ENCODE results near the gene EIF4ENIF1. TPM values are rescaled to one million over a fixed set of nuclear protein-coding genes. Genes with fewer than 3 reads are reported as not detected.

The EIF4ENIF1 gene
- total RNA-seq, 1 donor from 2014 or later = 48.1 TPM

DNA sequence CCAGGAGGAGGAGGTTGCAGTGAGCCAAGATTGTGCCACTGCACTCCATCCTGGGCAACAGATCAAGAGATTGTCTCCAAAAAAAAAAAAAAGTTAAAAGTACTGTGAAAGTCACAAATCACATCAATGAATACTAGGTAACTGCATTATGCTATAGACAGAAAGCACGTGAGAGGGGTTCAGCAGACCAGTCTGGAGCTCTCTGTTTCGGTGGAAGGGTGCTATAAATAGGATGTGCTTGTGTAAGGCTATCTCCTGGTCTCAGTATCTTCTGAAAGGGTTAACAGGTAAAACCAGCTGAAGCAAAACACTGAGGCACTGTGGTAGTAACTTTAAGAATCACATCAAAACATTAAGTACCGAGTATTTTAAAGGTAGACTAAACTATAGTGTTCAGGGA lies 43.4 kb downstream of the EIF4ENIF1 start:
- Mint-ChIP-seq H3K36me3 (ENCODE audit: low read depth) (peaks cover 19% of the 10 kb centered on the region), H3K27me3 (ENCODE audit: low read depth) (no peaks in the 10 kb centered on the region), H3K27ac (ENCODE audit: unreplicated experiment) (no peak overlapping the region), H3K4me1 (no peaks in the 10 kb centered on the region), H3K9me3 (no peaks in the 10 kb centered on the region), H3K4me3 (no peak overlapping the region)
- TF ChIP-seq, protein P1, sequence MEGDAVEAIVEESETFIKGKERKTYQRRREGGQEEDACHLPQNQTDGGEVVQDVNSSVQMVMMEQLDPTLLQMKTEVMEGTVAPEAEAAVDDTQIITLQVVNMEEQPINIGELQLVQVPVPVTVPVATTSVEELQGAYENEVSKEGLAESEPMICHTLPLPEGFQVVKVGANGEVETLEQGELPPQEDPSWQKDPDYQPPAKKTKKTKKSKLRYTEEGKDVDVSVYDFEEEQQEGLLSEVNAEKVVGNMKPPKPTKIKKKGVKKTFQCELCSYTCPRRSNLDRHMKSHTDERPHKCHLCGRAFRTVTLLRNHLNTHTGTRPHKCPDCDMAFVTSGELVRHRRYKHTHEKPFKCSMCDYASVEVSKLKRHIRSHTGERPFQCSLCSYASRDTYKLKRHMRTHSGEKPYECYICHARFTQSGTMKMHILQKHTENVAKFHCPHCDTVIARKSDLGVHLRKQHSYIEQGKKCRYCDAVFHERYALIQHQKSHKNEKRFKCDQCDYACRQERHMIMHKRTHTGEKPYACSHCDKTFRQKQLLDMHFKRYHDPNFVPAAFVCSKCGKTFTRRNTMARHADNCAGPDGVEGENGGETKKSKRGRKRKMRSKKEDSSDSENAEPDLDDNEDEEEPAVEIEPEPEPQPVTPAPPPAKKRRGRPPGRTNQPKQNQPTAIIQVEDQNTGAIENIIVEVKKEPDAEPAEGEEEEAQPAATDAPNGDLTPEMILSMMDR (conservative IDR thresholded peaks at IDR 0.05) = no peak
- no peak for DNase-seq (ENCODE audit: low read depth, low spot score)

DNA sequence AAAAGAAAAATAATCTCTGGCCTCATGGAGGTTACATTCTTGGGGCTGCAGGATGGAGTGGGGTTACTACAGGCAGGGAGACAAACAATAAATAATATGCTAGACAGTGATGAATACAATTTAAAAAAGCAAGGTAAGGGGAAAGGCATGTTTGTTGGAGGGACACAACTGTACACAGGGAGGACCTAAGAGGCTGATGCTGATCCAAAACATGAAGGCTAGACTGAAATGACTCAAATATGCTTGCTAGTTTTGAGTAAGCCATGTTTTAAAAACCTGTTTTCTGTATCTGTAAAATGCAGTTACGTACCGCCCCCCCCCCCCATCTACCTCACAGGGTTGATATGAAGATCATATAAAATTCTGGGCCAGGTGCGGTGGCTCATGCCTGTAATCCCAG lies 44.0 kb downstream of the EIF4ENIF1 start:
- Mint-ChIP-seq H3K36me3 (ENCODE audit: low read depth) (peaks cover 19% of the 10 kb centered on the region), H3K9me3 (no peaks in the 10 kb centered on the region), H3K27ac (ENCODE audit: unreplicated experiment) (no peak overlapping the region), H3K4me1 (no peaks in the 10 kb centered on the region), H3K4me3 (no peak overlapping the region), H3K27me3 (ENCODE audit: low read depth) (no peaks in the 10 kb centered on the region)
- TF ChIP-seq, protein P1 (conservative IDR thresholded peaks at IDR 0.05) = no peak
- no peak for DNase-seq (ENCODE audit: low read depth, low spot score)

DNA sequence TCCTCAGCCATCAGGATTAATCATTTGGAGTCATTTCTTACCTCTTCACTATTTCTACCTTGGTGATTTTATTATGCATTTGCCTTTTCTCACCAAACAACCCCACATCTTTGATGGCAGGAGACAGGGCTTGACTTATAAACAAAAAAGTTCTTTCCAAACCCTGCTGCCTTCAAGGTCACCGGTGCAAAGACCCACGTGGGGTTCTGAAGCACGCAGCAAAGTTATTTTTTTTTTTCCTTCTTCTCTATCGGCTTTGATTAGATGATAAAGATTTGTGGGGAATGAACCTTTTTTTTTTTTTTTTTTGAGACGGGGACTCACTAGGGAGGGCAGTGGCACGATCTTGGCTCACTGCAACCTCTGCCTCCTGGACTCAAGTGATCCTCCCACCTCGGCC lies 46.1 kb downstream of the EIF4ENIF1 start:
- TF ChIP-seq, protein P1 (conservative IDR thresholded peaks at IDR 0.05) = no peak
- Mint-ChIP-seq H3K9me3 (no peaks in the 10 kb centered on the region), H3K36me3 (ENCODE audit: low read depth) (peaks cover 19% of the 10 kb centered on the region), H3K27ac (ENCODE audit: unreplicated experiment) (no peak overlapping the region), H3K4me1 (no peaks in the 10 kb centered on the region), H3K27me3 (ENCODE audit: low read depth) (no peaks in the 10 kb centered on the region), H3K4me3 (no peak overlapping the region)
- no peak for DNase-seq (ENCODE audit: low read depth, low spot score)

- Mint-ChIP-seq H3K4me3 (no peak overlapping the region), H3K9me3 (no peaks in the 10 kb centered on the region), H3K27me3 (ENCODE audit: low read depth) (no peaks in the 10 kb centered on the region), H3K36me3 (ENCODE audit: low read depth) (peaks cover 19% of the 10 kb centered on the region), H3K27ac (ENCODE audit: unreplicated experiment) (peak overlapping the region; percentile 29), H3K4me1 (no peaks in the 10 kb centered on the region)
- TF ChIP-seq, protein P1 (conservative IDR thresholded peaks at IDR 0.05) = no peak
- no peak for DNase-seq (ENCODE audit: low read depth, low spot score)
These were observed 46.7 kb downstream of the EIF4ENIF1 start for GRCh38 chr22:31442768-31443489.

DNA sequence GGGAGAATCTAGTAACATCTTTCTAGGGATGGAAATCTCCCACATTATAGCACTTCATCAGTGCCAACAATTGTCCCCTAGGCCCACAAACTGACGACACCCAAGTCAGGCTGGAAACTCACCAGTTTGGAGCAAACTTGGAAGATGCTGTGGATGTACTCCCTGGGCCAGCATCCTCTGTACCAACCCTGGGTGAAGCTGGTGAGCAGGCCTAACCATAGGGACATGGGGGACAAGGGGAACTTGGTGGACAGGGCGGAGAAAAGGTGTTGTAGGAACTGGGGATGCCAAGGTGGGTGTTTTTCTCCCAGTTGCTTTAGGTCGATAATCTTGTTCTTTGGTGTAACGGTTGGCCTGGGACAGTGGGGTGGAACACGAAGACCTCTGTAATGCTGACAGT lies 48.0 kb downstream of the EIF4ENIF1 start:
- Mint-ChIP-seq H3K9me3 (no peaks in the 10 kb centered on the region), H3K27me3 (ENCODE audit: low read depth) (no peaks in the 10 kb centered on the region), H3K4me3 (no peak overlapping the region), H3K36me3 (ENCODE audit: low read depth) (peaks cover 19% of the 10 kb centered on the region), H3K4me1 (no peaks in the 10 kb centered on the region), H3K27ac (ENCODE audit: unreplicated experiment) (peak overlapping the region; percentile 66)
- no peak for DNase-seq (ENCODE audit: low read depth, low spot score)
- TF ChIP-seq, protein P1 (conservative IDR thresholded peaks at IDR 0.05) = no peak
